NCI-H2107 treated with DMSO at 0.1 percent for 48 hours (cell line): ENCODE results near the gene PDGFA.
"Not testable (repeated sequence)": the region's sequence is repeated elsewhere in the genome, so short reads cannot be mapped to it uniquely, and the experiment has no call there.

Source experiments
- DNase-seq: peaks from one replicate; lab custom pipeline; 2025; ENCODE audit not compliant: unreplicated experiment; lab: John Stamatoyannopoulos, UW

PDGFA gene

DNA sequence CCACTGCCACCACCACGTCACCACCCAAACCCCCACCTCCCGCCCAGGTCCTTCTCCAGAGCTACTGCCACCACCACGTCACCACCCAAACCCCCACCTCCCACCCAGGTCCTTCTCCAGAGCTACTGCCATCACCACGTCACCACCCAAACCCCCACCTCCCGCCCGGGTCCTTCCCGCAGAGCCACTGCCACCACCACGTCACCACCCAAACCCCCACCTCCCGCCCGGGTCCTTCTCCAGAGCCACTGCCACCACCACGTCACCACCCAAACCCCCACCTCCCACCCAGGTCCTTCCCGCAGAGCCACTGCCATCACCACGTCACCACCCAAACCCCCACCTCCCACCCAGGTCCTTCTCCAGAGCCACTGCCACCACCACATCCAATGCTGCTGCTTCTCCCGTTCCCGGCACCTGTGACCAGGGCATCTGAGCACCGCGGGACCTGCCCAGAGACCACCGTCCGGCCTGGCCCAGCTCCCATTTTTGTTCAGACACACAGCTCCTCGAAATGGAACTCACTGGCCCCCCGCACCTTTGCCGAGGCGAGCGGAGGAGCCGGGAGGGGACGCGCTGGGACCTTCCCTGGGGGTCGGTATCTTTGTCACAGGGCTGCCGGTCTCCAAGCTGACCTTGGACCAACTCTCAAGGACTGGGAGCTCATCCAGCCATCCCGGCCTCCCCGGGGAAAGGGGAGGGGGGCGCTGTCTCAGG lies 32.7 kb upstream of the PDGFA start:
- DNase-seq, result not testable (repeated sequence)

DNA sequence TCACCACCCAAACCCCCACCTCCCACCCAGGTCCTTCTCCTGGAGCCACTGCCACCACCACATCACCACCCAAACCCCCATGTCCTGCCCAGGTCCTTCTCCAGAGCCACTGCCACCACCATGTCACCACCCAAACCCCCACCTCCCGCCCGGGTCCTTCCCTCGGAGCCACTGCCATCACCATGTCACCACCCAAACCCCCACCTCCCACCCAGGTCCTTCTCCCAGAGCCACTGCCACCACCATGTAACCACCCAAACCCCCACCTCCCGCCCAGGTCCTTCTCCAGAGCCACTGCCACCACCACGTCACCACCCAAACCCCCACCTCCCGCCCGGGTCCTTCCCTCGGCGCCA lies 31.9 kb upstream of the PDGFA start:
- DNase-seq, result not testable (repeated sequence)

DNA sequence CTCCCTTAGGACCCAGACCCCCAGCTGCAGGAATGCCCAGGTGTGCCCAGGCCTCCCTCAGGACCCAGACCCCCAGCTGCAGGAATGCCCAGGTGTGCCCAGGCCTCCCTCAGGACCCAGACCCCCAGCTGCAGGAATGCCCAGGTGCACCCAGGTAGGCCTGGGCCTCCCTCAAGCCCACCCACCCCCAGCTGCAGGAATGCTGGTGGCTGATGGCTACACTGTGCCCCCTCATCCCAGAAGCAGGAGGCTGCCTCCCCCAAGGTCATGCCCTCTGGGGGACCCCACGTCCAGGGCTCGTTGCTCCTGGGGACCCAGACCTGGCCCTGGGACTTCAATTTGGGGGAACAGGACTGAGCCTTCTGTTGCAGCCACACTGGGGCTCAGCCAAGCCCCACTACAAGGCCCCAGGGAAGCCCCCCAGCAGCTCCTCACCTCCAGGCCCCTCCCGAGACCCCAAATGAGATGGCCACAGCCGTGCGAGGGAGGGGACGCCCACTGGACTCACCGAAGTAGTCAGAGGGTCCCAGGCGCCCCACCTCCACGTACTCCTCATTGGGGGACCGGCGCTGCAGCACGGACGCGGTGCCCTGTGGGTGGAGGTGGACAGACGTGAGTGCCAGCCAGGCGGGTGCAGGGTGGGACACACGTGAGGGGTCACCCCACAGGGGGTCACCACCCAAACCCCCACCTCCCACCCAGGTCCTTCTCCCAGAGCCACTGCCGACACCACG lies 31.4 kb upstream of the PDGFA start:
- no peak for DNase-seq

DNA sequence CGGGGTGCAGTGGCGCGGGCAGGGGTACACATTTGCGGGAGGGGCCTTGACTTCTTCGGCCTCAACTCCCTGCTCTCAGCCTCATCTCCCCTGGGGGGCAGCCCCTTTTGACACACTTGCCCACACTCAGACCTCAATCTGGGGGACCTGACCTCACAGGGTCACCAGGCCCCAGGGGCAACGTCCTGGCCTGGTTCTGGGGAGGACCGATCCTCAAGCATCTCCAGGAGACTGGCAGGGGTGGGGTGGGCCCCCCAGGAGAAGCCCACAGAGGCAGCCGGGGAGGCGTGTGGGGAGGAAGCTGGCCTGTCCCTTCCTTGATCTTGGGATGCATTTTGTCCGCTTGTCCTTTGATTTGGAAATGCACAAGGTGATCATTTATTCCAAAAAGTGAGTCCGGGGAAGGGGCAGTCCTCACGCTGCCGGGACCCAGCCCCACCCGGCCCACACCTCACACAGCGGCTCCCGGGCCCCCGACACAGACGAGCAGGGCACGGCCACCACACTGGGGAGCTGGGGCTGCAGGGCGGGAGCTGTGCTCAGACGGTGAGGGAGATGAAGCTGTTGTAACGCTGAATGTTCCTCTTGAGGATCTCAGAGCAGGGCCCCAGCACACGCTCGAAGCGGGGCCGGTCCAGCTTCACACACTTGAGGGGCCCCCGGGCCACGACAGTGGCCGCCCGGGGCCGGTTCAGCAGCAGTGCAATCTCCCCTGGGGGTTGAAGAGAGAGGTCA lies 30.4 kb upstream of the PDGFA start:
- DNase-seq, result no peak

DNA sequence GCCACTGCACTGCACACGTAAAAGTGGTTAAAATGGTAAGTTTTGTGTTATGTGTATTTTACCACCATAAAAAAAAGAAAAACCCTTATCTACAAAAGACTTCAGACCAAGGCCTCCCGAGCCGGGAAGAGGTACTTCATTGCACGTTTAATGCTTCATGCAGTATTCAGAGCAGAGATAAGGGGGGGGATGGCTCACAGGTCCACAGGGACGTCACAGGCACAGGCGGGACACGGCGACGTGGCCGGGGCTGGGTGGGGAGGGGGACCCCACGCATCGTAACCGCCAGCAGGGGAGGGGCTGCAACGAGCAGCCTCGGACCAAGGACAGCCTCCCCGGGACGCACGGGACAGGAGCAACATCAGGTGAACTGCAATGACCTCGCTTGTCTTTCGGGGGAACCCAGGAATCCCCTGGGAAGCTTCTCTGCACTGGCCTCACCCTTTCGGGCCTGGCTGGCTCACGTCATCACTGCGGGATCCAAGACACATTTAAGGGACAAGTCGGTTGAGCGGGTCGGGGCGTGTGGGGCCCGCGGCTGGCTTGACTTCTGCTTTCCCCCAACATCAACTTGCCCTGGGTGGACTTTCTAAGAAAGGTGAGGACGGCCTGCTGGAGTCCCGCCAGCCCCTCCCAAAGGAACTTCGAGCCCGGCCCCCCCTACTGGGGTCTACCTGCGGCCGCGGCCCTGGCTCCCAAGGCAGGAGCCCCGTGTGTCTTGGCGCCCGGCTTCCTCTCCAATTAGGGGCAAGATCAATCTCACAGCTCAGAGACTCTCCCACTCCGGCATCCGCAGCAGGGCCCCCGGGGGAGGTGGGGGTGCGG lies 29.6 kb upstream of the PDGFA start:
- no peak for DNase-seq

DNA sequence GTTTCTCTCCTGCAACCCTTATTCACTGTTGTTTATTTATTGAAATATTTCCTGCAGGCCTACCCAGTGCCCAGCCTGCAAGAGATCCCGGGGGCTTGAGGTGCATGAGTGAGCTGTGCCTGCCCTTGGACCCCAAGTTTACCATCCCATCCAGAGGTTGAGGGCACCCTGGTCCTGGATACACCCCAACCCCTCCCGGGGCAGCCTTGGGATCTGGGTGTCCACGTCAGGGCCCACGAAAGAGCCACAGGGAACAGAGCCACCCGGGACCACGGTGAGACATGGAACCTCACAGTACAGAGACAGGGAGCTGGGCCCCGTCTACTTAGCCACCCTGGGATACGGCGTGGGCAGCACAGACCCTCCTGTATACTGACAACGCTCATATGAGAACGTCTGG lies 28.8 kb upstream of the PDGFA start:
- no peak for DNase-seq

DNA sequence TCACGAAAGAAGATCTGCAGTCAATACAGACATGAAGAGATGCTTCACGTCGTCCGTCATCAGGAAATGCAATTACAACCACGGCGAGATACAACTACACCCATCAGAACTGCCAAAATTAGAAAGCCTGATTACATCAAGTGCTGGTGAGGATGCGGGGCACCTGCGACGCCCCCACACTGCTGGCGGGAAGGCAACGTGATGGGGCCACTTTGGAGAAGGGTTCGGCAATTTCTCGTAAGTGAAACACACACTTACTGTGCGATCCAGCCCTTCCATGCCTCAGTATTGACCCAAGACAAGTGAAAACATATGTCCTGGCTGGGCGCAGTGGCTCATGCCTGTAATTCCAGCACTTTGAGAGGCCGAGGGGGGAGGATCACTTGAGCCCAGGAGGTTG lies 25.8 kb upstream of the PDGFA start:
- DNase-seq, result no peak

DNA sequence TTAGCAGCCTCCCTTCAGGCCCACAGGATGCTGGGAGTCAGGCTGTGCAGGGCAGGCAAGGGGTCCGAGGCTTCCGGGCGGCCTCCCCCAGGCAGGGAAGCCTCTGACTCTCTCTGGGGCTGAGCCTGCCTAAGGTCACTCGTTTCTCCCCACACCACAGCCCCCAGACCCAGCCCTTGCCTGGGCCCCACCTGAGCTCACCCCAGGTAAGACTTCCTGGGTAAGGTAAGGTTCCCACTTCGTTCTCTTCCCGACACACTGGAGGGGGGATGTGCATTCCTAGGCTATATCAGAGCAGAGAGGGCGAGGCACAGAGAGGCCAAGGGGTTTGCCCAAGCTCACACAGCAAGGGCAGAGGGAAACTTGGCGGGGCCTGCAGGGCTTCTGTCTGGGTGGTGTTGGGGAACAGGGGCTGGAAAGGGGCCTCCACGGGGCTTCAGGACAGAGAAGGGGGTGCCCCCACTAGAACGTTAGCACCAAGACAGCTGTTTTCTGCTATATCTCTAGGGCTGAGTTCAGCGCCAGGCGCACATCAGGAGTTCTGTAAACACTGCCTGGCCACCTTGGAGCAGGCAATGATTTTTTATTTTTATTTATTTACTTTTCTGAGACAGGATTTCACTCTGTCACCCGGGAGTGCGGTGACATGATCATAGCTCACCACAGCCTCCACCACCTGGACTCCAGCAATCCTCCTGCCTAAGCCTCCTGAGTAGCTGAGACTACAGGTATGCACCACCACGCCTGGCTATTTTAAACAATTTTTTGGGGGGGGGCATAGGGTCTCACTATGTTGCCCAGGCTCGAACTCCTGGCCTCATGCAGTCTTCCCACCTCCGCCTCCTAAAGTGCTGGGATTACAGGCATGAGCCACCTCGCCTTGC lies 24.9 kb upstream of the PDGFA start:
- no peak for DNase-seq

DNA sequence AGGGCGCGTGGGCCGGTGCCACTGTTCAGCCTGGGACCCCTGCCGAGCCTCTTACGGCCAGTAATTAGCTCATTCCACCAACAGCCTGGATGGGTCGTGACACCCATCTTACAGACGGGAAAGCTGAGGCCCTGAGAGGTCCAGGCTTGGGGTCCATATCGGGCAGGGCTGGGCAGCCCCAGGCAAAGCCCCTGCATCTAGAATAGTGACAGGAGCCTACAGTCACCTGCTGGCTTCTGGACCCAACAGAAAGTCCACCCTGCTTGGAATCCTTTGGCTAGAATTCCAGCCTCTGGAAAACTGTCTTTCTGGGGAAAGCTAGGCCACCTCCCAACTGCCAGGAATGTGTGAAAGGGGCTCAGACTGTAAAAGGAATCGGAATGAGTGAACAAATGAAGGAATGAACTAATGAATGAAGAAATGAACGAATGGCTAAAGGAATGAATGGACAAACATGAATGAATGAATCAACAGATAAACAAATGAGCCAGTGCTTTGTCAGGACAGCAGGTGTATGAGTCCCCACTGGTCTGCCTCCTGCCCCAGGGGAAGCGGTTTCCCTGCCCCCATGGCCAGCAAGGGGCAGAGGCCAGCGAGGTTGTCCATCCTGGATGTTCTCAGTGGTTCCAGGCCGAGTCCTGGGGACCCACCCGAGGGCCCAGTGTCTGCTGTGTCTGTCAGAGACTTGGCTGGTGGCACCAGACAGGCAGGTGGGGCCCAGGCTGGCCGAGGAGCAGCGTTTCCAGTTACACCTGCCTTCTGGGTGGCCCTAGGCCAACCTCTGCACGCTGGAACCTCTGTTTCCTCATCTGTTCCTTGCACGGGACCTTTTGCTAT lies 24.1 kb upstream of the PDGFA start:
- no peak for DNase-seq

DNA sequence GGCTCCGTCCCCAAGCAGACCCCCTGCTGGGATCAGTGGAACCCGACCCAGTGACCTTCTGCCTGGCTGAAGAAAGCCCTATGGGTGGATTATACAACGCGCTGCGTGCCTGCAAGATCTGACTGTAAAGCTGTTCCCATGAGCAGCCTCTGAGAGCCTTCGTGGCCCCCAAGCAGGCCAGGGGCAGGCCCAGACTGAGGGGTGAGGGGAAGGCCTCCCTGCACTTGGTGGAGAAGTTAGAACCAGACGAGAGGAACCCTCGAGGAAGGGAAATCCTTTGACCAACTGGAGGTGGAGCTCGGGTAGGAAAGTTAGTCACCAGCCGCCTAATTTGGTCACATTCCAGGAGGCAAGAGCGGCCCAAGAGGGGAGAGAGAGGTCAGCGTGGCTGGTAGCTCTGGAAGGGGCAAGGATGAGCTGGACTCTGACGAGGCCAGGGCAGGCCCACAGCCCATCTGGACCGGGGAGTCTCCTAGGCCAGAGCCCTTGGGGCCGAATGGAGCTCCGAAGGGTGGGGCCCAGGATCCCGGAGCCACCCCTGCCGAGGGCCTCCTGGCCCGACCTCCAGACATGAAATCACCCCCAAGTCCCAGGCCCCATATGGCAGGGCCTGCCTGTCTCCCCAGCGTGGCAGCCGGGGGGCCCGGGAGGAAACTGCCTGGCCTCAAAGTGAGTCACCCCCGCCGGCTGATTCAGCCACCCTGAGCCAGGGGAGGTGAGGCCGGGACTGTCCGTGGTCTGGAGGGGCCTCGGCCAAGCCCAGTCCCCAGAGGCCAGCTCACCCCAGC lies 23.3 kb upstream of the PDGFA start:
- DNase-seq, result no peak

DNA sequence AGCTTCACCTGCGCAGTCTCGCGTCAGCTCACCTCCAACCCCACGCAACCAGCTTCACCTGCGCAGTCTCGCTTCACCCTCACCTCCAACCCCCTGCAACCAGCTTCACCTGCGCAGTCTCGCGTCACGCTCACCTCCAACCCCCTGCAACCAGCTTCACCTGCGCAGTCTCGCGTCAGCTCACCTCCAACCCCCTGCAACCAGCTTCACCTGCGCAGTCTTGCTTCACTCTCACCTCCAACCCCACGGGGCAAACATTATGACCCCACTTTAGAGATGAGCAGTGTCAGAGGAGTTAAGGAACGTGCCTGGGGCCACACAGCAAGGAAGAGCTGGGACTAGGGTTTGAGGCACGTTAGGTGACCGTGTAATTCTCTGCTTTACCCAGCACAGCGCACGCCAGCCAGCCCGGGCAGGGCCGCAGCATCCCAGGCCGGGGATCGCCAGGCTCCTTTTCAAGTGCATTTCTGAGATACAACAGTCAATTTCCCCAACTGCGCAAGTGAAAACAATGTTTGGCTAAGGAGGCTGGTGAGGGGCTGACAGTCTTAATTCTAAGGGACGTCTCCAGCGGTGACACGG lies 22.6 kb upstream of the PDGFA start:
- no peak for DNase-seq

DNA sequence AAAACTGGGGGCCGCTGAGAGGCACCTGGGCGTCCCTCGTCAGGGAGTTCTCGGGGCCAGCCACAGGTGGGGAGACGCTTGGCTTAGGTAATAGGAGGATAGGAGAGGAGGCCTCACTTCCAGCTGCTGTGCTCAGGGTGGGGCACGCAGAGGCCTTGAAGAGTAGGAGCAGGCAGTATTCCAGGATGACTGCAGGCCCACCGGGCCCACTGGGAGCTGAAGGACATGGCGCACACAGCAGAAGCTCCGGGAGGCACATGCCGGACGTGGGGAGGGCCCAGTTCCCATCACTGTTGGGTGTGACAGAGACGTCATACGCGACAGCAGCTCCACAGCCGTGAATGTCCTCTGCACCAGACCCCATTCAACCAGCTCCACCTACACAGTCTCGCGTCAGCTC lies 22.0 kb upstream of the PDGFA start:
- no peak for DNase-seq

DNA sequence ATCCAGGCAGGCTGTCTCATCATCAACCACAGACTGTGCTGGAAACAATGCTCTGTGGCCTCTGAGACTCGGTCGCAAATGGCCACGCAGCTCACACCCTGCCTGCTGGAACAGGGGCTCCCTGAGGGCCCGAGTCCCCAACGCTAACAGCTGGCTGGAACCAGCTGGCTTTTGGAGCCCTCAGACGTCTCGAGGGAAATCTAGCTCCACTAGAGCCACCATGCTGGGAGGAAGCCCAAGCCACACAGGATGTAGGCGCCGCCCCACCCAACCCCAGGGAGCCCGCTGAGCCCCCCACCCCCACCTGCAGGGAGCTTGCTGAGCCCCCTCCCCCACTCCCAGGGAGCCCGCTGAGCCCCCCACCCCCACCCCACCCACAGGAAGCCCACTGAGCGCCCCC lies 21.4 kb upstream of the PDGFA start:
- DNase-seq, result no peak

DNA sequence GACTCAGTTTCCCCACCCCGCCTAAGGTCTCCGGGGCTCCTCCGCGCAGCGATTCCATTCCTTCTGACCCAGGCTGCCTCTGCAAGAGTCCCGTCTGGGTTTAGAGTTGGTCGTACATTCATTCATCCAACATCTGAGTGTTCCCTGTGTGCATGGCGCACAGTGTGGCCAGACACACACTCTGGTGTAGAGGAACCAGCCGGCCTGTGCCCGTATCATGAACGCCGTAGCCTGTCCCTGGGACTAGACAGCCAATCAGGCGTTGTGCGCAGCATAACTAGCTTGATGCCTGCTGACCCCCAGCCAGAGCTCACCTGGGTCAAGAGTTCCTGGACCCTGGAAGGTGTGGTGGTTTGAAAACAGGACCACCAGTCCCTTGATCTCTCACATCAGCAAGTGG lies 20.9 kb upstream of the PDGFA start:
- no peak for DNase-seq

DNA sequence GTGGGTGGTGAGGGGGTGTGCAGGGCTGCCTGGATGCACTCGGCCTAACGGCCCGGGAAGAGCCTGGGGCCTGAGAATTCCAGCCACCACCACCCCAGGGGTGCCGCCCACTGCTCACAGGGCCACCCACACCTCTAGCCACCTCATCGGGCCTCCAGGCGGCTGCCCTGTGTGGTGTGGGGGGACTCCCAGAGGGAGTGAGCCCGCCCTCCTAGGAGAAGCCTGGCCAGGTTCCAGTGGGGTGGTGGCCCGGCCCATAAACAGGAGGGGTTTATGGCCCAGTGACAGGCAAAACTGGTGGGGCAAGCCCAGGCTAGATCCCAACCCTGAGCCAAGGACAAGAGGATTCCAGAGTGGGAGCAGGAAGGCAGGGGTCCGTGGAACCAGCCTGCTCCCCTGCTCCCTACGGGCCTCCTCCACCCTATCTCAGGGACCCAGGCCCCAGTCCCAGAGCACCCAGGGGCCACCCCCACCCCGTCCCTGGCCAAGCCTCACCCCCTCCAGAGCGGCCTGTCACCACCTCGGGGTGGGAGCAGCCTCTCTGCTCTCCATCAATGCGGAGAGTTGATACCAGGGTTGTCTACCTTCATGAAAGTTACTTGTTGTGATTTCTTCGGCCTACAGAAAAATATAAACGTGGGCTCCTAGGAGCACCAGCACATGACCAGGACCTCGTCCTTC lies 20.2 kb upstream of the PDGFA start:
- no peak for DNase-seq

DNA sequence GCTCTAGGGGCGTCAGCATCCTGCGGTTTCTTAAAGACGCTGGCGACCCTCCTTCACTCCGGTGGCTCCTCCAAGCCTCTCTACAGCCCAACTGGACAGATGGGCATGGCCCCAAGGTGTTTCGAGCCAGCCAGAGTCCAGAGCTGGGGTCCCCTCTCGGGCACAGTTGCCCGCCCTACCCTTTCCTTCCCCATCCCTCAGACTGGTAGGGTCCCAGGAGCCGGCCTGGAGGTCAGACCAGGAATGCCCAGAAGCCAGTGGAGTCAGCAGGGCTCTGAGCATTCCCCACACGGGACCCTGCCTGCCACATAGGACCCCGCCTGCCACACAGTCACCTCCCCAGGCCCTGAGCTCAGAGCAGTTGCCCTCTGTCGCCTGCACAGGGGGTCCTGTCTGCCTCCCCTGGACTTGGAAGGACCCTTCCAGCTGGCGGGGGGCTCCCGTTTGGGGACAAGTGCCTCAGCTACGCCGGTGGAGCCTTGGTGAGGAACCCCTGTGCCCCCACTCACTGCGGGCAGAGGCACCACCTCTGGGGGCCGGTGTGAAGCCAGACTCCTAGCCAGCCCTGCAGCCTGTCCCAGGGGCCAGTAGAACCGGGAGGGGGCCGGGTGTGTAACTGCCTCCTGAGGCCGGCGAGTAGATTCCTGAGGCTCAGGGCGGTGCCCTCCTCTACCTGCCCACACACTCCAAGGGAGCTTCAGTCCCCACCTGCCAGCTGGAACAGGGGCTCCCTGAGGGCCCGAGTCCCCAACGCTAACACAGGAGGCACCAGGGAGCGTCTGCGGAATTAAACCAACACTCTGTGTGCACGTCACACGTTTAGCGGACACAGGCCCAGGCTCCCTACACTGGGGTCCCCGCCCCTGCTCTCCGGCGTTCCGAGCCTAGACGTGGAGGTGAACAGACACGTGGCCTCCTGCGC lies 19.4 kb upstream of the PDGFA start:
- DNase-seq, result no peak
